ENCODE results near the gene UQCC3.
"Not testable (repeated sequence)": the region's sequence is repeated elsewhere in the genome, so short reads cannot be mapped to it uniquely, and the experiment has no call there.

The UQCC3 gene

GRCh38 chr11:62703921-62704320 lies 32.4 kb downstream of the UQCC3 start:
- DNase-seq: not testable (repeated sequence)

GRCh38 chr11:62705413-62705812 lies 33.9 kb downstream of the UQCC3 start:
- DNase-seq: peak; percentile 16 to 87 (median 76)

- DNase-seq: peak; percentile 95 to 99 (median 99)
These were observed 34.7 kb downstream of the UQCC3 start for GRCh38 chr11:62705880-62706849.

GRCh38 chr11:62706850-62707247 lies 35.4 kb downstream of the UQCC3 start:
- DNase-seq: no peak

GRCh38 chr11:62707277-62707861 lies 35.9 kb downstream of the UQCC3 start, which contains the start of the genes BSCL2 and GNG3:
Gene BSCL2, minus strand, starts transcription at chr11:62707424. Its CDS starts 229 bp downstream, at chr11:62707195.
Gene GNG3, plus strand, starts transcription at chr11:62707676. Its CDS starts 620 bp downstream, at chr11:62708296.
- peak; percentile 42 to 68 (median 64) for DNase-seq

GRCh38 chr11:62708392-62708791 lies 36.9 kb downstream of the UQCC3 start:
- DNase-seq: no peak

GRCh38 chr11:62708793-62709192 lies 37.3 kb downstream of the UQCC3 start:
- peak in 2 of 3 experiments; percentile 70 to 88 for DNase-seq

- DNase-seq: peak; percentile 98 to 100 (median 99)
These were observed 38.0 kb downstream of the UQCC3 start for GRCh38 chr11:62709247-62710000.

- no peak for DNase-seq
These were observed 38.5 kb downstream of the UQCC3 start for GRCh38 chr11:62710001-62710345.

GRCh38 chr11:62712276-62712812 lies 40.9 kb downstream of the UQCC3 start:
- no peak for DNase-seq

- no peak for DNase-seq
These were observed 41.4 kb downstream of the UQCC3 start for GRCh38 chr11:62712861-62713260.

GRCh38 chr11:62713343-62713742 lies 41.9 kb downstream of the UQCC3 start:
- DNase-seq: no peak

GRCh38 chr11:62715150-62716130 lies 44.0 kb downstream of the UQCC3 start:
- DNase-seq: no peak

- no peak for DNase-seq
These were observed 44.7 kb downstream of the UQCC3 start for GRCh38 chr11:62716206-62716605.

- DNase-seq: no peak
These were observed 45.3 kb downstream of the UQCC3 start for GRCh38 chr11:62716816-62717215.

- no peak for DNase-seq
These were observed 48.0 kb downstream of the UQCC3 start for GRCh38 chr11:62719302-62719978.

- no peak for DNase-seq
These were observed 50.5 kb downstream of the UQCC3 start for GRCh38 chr11:62721994-62722393.

All from NCI-H1417 (cell line).